C1 segment of cervical spinal cord (tissue), 14 donors: Measurements from ENCODE around the gene FHL1.

Experiments
- DNase-seq, 14 donors: peaks; one replicate each; lab custom pipeline; 2025; lab: John Stamatoyannopoulos, UW

Gene FHL1

GRCh38 chrX:136146614-136147314 lies 569 bp upstream of the FHL1 start:
- peak in 2 of 14 donors; percentile 27 to 53 for DNase-seq

- peak in 1 of 14 donors; percentile 17 for DNase-seq
Measured at GRCh38 chrX:136147976-136148375, 643 bp downstream of the FHL1 start.

GRCh38 chrX:136148391-136148790 lies 1.1 kb downstream of the FHL1 start:
- DNase-seq: peak in 1 of 14 donors; percentile 10

- no peak for DNase-seq
Measured at GRCh38 chrX:136154998-136155397, 7.7 kb downstream of the FHL1 start.

GRCh38 chrX:136156560-136157117 lies 9.3 kb downstream of the FHL1 start:
- no peak for DNase-seq

GRCh38 chrX:136157187-136157586 lies 9.9 kb downstream of the FHL1 start:
- no peak for DNase-seq

- no peak for DNase-seq
Measured at GRCh38 chrX:136158685-136159084, 11.4 kb downstream of the FHL1 start.

- DNase-seq: no peak
Measured at GRCh38 chrX:136159611-136160025, 12.3 kb downstream of the FHL1 start.

- DNase-seq: peak in 2 of 14 donors; percentile 30 to 35
Measured at GRCh38 chrX:136162827-136163570, 15.7 kb downstream of the FHL1 start.

- DNase-seq: no peak
Measured at GRCh38 chrX:136163689-136164088, 16.4 kb downstream of the FHL1 start.

- DNase-seq: no peak
Measured at GRCh38 chrX:136165406-136165805, 18.1 kb downstream of the FHL1 start.

- DNase-seq: peak in 1 of 14 donors; percentile 14
Measured at GRCh38 chrX:136166221-136166855, 19.0 kb downstream of the FHL1 start.

GRCh38 chrX:136167989-136168388 lies 20.7 kb downstream of the FHL1 start:
- peak in 1 of 14 donors; percentile 1 for DNase-seq

- peak in 1 of 14 donors; percentile 34 for DNase-seq
Measured at GRCh38 chrX:136168929-136169735, 21.8 kb downstream of the FHL1 start.

- DNase-seq: no peak
Measured at GRCh38 chrX:136170139-136170800, 22.9 kb downstream of the FHL1 start.

- DNase-seq: no peak
Measured at GRCh38 chrX:136171420-136171819, 24.1 kb downstream of the FHL1 start.

- DNase-seq: no peak
Measured at GRCh38 chrX:136176399-136176825, 29.1 kb downstream of the FHL1 start.

- DNase-seq: no peak
Measured at GRCh38 chrX:136179133-136179532, 31.8 kb downstream of the FHL1 start.

- no peak for DNase-seq
Measured at GRCh38 chrX:136182414-136182813, 35.1 kb downstream of the FHL1 start.

GRCh38 chrX:136183172-136183571 lies 35.8 kb downstream of the FHL1 start:
- no peak for DNase-seq

GRCh38 chrX:136183917-136184316 lies 36.6 kb downstream of the FHL1 start:
- DNase-seq: no peak
